Endometrium (tissue), 2 donors: Measurements from ENCODE around the gene MBNL2.

Experiments
- FAIRE-seq: peaks from 2 replicates; lab custom pipeline; 2012; peaks lifted over from hg19 to GRCh38; lab: Jason Lieb, UNC
- donor health status: control.
- donor health status: control.

MBNL2 gene

DNA sequence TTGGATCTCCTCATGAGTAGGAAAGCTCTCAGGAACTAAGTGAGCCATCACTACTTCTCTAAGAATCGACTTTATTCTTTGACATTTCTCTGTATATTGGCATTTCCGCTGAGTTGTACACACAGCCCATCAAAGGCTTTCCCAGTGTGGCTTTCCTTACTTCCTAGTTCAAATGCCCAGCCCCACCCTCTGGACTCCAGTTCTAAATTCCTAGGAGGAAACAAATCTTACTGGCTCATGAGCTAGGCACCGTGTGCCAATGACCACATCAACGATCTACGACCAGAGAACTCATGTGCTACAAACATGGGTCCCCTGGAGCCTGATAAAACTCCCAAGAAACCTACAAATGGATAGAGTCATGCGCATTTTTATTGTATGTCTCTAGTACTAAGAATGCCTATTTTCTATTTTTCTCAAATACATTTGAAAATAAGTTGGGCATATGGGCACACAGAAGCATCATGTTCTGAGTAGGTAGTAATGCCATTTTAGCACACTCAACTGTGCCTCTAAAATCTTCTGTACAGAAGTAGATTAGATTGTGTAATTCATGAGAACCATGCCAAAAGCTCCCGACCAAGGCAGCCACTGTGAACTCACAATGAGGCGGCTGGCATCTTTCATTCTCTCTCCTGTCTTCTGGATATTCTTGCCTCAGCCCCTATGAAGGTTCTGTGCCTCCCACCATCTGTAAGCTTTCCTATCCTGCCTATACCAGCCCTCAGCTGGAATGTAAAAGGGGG lies 201.3 kb downstream of the MBNL2 start:
- FAIRE-seq, result no peak

DNA sequence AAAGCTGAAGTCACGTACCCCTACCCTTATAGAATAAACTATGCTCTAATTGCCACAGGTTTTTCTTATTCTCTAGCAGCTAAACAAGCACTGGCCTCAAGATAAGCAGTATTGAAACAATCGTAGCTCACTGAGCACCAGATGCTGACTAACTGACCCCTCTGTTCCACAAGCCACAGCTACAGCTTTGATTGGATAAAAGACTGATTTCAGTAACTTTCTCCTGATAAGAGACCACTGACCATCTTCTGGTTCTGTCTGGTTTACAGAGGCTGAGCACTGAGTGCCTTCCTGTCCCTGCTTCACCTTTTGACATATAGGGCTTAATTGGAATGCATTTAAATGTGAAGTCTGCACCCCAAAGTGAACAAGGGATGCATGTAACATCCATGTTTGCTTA lies 203.5 kb downstream of the MBNL2 start:
- no peak for FAIRE-seq

DNA sequence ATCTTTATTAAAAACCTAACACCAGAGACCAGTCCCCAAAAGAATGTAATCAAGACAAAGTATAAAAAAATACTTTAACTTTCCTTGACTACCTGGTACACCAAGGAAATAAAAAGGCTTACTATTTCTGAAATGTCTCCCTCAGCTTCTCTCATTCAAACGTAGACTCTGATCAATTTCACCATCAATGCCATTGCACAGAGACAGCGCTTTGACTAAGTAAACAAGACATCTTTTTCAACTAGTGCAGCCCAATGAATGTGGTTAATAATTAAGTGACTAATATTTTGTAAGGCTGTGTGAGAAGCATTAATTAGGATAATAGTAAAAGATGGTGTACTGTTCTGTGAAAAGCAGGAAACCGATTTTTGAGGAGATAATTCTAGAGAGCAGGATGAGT lies 204.6 kb downstream of the MBNL2 start:
- FAIRE-seq, result no peak

DNA sequence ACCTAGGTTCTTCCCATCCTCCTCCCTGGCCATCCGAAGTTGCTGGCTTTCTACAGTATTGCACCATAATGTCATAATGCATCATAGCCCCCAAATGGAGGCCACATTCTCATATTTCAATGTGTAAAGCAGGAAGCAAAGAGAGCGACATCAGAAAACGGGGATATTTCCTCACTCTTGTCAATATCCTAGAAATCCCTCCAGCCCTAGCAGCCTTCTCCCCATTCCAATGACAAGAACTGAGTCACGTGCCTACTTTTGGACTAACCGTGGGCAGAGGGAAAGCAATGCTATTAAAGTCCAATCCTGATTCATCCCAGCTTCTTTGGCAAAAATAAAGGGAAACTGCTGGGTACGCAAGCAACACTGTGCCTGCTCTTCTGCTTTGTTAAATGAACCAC lies 207.5 kb downstream of the MBNL2 start:
- no peak for FAIRE-seq

DNA sequence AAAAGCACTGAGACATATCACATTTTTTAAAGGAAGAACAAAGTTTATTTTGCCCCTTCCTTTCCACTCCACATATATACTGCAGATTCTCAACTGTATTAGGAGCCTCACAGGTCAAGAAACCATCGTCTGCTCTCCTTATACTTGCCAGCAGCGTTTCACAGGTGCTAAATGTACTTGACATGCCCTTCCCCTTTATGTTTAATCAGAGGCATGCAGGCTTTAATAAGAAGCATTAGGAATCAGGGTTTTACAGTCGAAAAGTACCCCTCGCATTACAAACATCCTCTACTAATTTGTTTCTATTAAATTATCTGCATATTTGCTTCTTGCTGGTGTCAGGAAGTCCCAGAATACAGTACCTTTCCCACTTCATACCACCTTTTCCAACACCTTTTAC lies 208.2 kb downstream of the MBNL2 start:
- FAIRE-seq, result no peak

DNA sequence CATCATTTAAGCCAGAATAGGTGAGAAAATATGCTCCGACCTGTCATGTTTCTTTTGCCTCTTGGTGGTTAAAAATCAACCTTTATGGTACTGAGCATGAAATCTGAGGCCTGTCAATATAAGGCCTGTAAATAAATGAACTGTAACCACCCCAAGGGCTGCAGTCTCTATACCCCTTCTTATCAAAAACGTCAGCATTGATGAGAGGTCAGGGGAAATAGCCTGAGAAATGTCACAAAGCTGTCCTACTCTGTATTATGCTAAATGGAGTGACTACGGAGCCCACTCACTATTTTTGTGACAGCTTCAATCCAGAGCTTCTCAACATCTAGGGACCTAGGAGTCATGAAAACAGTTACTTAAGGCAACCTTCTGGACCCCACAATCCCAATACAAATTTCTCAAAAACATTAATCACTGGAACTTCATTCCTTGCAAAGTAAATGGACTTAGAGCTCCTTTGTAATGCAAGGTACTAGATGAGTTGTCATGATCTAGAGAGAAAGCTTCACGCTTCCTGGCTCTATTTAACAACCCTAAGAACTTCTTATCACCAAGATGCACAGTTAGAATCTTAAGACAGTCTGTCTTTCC lies 209.1 kb downstream of the MBNL2 start:
- no peak for FAIRE-seq

DNA sequence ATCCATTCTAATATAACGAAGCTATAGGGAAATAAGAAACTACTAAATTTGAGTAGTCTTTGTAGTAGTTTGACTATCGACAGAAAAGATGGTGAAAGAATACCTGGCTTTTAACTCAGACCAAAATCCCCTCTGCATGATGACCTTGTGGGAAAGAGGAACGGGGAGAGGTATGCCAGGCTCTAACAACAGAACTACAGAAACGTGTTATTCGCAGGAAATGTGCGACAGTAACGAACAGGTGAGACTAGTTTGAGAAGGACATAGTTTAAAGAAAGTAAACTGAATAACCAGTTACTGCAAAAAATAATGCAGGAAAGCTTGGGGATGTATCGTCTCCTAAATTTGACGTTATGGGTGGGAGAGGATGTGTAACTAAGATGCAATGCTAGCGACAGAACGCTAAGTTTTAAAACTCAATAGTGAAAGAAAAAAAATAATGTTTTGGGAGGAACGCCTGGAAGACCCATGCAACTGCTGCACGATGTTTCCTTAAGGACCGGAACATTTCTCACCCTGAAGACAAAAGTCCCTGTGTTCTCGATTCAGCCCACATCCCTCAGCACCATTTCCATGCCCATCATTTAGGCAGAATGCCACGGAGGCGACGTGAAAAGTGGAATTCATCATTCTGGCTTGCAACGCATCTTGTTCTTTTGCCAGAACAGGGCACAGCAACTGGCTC lies 210.2 kb downstream of the MBNL2 start:
- no peak for FAIRE-seq

DNA sequence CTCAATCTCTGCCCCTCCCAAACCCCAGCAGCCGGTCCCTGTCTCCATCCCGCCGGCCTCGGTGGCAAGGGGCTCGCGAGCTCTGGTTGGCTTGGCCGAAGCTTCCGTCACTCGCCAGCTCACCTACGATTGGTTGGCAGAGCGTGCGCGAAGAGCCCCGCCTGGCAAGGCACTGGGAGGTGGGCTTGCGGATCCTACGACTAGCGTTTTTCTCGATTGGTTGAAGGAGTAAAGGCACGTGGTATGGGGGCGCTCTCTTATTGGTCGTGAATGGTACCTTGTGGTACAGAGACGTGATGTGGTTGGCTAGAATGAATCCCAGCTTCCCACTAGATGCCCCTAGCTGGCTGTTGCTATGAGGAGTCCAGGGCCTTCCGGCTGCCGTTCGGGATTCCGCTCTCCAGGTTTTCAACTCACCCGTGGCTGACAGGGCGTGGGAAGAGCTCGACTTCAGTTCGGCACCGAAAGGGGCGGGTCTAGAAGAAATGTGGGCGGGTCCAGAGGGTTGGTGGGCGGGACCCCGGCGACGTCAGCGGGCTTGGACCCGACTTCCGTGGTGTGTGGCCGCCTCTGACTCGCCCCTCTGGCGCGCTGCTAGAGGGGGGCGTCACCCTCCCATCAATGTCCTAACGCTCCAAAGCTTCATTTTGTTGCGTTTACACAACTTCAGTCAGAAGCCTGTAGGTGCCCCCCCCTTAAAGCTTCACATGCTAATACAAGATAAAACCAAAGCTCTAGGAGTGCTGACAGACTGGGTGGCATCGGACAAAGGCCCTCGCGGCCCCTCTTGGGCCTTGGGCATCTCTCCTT lies 211.0 kb downstream of the MBNL2 start:
- FAIRE-seq, result peak; percentile 100

DNA sequence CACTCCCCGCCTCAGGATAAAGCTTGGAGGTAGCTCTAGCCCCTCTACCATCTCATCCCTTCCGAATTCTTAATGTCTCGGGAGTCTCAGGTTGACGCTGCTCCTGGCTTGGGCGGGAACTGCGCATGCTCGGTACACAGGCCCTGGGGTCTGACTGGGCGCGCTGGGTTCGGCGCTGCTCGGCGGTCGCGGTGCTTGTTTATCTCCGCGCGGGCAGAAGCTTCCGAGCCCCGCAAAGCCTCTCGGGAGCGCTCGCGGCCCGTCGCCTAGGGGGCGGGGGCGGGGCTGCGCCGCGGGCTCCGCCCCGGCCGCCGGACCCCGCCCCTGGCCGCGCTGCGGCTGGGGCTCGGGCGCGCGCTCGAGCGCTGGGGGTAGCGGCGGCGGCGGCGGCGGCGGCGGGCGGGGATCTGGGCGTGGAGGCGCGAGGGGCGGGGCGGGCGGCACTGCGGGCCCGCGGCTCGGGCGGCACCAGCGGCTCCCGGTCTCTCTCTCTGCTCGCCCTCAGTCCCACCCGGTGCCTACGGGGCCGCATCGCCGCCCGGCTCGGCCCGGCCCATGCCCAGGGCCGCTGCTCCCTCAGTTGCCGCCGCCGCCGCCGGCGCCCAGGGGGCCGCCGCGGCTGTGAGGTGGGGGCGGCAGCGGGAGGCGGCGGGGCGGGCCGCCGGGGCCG lies 211.7 kb downstream of the MBNL2 start, which contains the start of gene RAP2A:
TSS of gene RAP2A (plus strand) at position 443 of the 670 bp plus-strand sequence. CDS start 302 bp downstream, outside the sequence.
- no peak for FAIRE-seq

DNA sequence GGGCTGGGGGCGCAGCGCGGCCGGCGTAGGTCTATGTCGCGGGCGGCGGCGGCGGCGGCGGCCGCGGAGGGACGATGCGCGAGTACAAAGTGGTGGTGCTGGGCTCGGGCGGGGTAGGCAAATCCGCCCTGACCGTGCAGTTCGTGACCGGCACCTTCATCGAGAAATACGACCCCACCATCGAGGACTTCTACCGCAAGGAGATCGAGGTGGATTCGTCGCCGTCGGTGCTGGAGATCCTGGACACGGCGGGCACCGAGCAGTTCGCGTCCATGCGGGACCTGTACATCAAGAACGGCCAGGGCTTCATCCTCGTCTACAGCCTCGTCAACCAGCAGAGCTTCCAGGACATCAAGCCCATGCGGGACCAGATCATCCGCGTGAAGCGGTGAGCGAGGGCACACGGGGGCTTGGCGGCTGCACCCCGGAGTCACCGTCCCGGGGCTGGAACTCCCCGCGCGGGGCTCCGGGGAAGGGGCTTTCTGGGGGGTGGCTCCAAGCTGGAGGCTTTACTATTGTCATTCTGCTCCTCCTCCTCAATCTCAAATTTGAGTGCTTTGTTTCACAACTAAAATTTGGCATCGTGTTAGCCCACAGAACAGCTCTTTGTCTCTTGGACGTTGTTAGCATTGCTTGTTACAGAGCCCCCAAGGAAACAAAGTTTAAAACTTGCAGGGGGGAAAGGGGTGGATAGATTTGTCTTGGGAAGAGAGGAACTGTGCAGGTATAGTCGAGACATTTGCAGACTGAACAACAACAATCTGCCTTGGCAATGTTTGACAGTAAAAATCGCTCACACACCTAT lies 212.5 kb downstream of the MBNL2 start:
- FAIRE-seq, result no peak

DNA sequence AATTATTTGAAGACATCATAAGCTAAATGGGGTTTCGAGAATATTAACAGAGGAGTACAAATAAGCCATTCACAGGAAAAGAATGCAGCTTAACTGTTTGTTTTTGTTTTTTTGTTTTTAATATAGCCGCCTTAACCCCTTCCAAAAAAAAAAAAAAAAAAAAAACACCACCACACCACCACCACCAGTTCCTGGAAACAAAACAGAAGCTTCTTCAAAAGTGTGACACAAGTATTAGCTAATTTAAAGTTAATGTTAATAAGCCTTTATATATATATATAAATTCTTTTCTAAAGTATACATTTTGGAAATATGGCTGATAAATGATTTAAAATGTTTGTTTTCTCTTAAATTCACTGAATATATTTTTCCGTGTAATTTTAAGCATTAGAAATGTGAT lies 213.2 kb downstream of the MBNL2 start:
- FAIRE-seq, result peak; percentile 33

DNA sequence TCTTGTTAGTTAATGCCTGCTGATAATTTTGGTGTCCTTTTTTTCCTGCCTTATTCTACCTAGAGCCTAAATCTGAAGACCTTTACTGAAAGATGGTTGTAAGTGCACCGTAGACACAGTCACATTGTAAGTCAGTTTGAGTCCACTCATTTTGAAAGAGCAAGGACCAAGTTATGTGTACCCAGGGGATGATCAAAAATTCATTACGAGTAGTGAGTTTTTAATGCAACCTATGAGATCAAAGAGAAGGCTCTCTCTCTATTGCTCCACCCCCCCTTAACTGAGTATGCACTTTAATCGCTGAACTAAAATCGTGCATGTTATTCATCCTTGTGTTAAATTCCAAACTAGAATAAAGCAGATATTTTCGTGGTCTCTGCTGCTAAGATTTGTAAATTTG lies 213.7 kb downstream of the MBNL2 start:
- no peak for FAIRE-seq

DNA sequence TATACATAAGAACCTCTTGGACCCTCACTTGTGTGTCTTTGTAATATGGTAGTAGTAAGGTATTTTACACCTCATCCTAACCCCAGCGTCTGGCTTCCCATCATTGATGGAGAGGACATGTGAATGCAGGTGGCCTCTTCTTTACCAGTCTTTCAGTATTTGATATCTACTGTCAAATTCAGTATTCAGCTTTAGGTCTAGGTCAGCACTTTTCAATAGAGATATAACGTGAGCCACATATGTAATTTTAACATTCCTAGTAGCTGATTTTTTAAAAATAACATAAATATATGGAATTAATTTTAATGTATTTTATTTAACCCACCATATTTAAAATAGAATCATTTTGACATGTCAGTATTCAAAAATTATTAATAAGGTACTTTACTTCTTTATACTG lies 214.7 kb downstream of the MBNL2 start:
- no peak for FAIRE-seq

DNA sequence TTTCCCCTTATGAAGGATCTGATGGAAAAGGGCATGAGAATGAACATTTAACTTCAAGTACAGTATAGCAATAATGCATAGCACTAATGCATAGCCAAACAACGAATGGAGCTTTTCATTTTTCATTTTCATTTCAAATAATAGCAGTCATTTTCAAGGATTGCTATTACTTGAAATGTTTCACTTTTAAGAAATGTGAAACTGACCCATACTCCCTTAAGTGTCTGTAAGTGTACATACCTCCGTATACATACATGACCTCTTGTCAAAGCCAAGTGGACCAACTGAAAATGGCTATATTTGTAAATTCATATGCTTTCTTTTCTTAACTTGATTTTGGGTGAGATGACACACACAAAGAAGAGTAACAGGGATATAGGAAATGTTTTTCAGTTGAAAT lies 215.6 kb downstream of the MBNL2 start:
- no peak for FAIRE-seq

DNA sequence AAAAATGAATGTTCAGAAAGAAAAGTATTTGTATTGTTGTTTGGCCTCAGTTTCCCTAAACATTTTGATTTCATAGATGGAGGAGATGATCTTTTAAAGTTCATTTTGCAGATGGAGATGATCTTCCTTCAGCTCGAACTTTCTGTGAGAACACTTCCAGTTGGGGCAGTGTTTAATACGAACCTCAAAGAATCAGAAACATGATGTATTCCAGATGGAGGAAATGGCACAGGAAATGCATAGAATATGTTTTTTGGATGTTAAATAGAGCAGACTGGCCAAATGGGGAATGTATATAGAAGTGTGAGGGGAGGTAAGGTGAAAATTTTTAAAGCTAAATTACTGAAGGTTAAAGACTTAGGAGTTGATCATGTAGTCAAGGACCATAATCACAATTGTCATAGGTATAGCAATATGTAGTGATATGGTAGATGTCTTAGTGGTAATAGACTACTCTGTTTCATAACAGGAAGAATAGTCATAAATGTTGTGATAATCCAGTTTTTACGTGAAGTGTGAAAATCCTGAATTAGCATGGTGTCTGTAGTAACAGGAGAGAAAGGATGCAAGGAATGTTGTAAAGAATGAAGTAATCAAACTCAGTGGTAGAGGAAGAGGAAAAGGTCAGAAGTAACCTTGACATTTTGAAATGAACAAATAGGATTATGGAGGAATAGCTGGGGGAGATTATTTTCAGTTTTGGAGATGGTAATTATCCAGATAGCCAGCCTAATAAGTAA lies 216.9 kb downstream of the MBNL2 start:
- FAIRE-seq, result no peak

DNA sequence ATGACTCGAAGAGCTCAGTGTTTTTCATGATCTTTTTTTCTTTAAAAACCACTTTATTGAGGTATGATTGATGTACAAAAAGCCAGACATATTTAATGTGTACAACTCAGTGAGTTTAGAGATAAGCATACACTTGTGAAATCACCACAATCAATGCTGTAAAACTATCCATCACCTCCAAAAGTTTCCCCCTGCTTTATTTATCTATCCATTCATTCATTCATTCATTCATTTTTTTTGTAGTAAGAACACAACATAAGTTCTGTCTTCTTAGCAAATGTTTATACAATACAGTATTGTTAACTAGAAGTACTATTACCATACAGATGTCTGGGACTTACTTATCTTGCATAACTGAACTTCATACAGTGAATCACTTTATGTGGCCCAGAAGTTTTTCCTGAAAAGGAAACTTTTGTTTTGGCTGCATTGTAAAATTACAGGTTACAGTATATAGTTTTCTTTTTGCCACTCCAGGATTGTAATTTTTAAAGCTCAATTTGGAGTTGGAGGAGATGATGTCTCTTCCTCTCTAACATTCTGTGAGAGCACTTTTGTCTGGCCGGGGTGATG lies 218.6 kb downstream of the MBNL2 start:
- FAIRE-seq, result no peak

DNA sequence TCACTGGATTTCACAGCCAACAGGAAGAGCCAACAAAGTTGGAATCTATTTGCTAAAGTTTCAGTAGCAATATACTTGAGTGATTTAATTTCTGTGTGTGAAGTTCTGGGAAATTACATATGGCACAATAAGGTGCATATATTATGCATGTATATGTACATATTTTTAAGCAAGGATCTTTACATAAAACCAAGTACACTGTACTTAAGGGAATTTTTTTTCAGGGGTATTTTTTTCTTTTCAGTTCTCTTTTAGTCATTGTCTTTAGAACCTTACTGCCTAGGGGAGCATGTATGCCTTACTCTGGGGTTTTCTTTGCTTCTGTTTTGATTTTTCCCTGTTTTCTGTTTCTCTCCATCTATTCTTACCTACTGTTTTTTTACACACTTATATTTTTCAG lies 219.2 kb downstream of the MBNL2 start:
- FAIRE-seq, result no peak
